Stomach (tissue), 9 donors: ENCODE data around the gene PLAGL2. TPM values are rescaled to one million over a fixed set of nuclear protein-coding genes. Genes with fewer than 3 reads are reported as not detected.
"Not testable (repeated sequence)": the region's sequence is repeated elsewhere in the genome, so short reads cannot be mapped to it uniquely, and the experiment has no call there.

Source experiments
- DNase-seq, 2 donors: peaks; one replicate each; pipeline versions ENCODE4 v3.0.0 to v3.0.0-alpha.2; 2013 to 2019
- H3K27ac ChIP-seq, 5 donors: fragments of 200-600 bp in 4 of 5; sonication (generic) in 4 of 5; one replicate each; pipeline ENCODE4 v1.5.1; 2013 to 2019; ENCODE audit warnings: mild to moderate bottlenecking in 1 of 5, moderate library complexity in 1 of 5
- H3K27me3 ChIP-seq, 3 donors: fragments of 200-600 bp; sonication (generic); one replicate each; pipeline ENCODE4 v1.5.1; 2017 to 2019; ENCODE audit warnings: mixed run types in 1 of 3
- H3K36me3 ChIP-seq, 4 donors: fragments of 200-600 bp; sonication (generic); 1 replicate in 3 of 4; 2 replicates in 1 of 4; pipeline ENCODE4 v1.5.1; 2016 to 2019
- H3K4me1 ChIP-seq, 4 donors: fragments of 200-600 bp; sonication (generic); one replicate each; pipeline ENCODE4 v1.5.1; 2016 to 2019
- H3K4me3 ChIP-seq, 4 donors: fragments of 200-600 bp; sonication (generic) in 3 of 4; one replicate each; pipeline ENCODE4 v1.5.1; 2016 to 2019; ENCODE audit warnings: mild to moderate bottlenecking in 1 of 4
- H3K9me3 ChIP-seq, 4 donors: fragments of 200-600 bp; sonication (generic); one replicate each; pipeline ENCODE4 v1.5.1; 2016 to 2019
- EP300 ChIP-seq: sonication (generic); formaldehyde crosslinking; IDR thresholded peaks from one replicate; pipeline ENCODE4 v1.6.1; 2017; ENCODE audit warnings: antibody characterized with exemption
- POLR2A ChIP-seq, 4 donors: fragments of 450-650 bp; IDR thresholded peaks; one replicate each; pipeline ENCODE4 v1.6.1; 2016; ENCODE audit warnings: antibody characterized with exemption in 4 of 4, control low read depth in 2 of 4, mild to moderate bottlenecking in 1 of 4, moderate library complexity in 1 of 4
- POLR2AphosphoS5 ChIP-seq, 3 donors: sonication (generic); formaldehyde crosslinking; IDR thresholded peaks; one replicate each; pipeline ENCODE4 v1.6.1; 2016; ENCODE audit warnings: antibody characterized with exemption in 3 of 3
- WGBS, 5 donors: extraction: QIAGEN DNeasy Blood & Tissue Kit in 3 of 5; methylation state at CpG; one replicate each; pipeline versions ENCODE4 v1.1.5 to v1.1.7; 2013 to 2018; 5-methylcytosine and 5-hydroxymethylcytosine counted together
- intact Hi-C: fragments of 100-400 bp; cut with DNase I; formaldehyde crosslinking; loops from one replicate; pipeline ENCODE4 v1.15.1; 2023; ENCODE audit warnings: low total_unique reads
- polyA plus RNA-seq, 3 donors: library from polyadenylated mRNA; stranded (reverse); fragments of 200-250 nt; gene quantifications; one replicate each; pipeline ENCODE4 v1.2.3, GENCODE V29; 2013
- total RNA-seq, 5 donors: library from RNA; depleted of rRNA; stranded (reverse); fragments of >200 nt; gene quantifications; one replicate each; pipeline versions ENCODE4 v1.1.0 to v1.2.3, GENCODE V29; 2014 to 2016
- TF ChIP-seq, protein P1 (sequence below), 7 experiments: fragments of 450-650 bp in 4 of 7; fragments of 200-600 bp in 3 of 7; sonication (generic) in 3 of 7; IDR thresholded peaks; one replicate each; pipeline ENCODE4 v1.5.1; 2016 to 2019; ENCODE audit warnings: antibody characterized with exemption in 7 of 7, control low read depth in 2 of 7, mild to moderate bottlenecking in 1 of 7
- donor health status: healthy with polysubstance abuse.
- donor health status: Bipolar disorder and iron deficiency.
- donor health status: healthy.

Gene PLAGL2
- total and polyA plus RNA-seq, 8 donors, result 1.8 to 20.0 (median 4.4) TPM

DNA sequence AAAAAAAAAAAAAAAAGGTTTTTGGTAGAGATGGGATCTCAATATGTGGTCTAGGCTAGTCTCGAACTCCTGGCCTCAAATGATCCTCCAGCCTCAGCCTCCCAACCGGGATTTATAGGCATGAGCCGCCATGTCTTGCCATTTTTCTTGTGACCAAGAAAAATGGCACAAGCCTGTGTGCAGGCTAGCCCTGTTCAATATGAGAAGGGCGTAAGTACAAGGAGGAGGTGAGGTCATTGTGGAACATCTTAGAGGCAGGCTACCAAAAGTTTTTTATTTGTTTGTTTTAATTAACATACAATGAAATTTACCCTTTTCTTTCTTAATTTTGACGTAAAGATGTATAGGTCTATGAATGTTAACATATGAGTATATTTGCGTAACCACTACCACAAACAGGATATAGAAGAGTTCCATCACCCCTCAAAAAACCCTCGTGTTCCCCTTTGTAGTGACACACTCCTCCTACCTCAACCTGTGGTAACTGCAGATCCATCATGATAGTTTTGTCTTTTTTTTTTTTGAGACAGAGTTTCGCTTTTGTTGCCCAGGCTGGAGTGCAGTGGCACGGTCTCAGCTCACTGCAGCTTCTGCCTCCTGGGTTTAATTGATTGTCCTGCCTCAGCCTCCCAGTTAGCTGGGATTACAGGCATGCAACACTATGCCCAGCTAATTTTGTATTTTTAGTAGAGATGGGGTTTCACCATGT, 41.6 kb upstream of the PLAGL2 start:
- intact Hi-C loops, result no loop called here
- no peaks in the 10 kb centered on the region for H3K4me1 ChIP-seq
- no peak overlapping the region for H3K4me3 ChIP-seq
- no peak for DNase-seq
- no peak overlapping the region for H3K27ac ChIP-seq
- TF ChIP-seq EP300 (no peak), POLR2A (IDR thresholded peaks at IDR 0.05) (no peak), POLR2AphosphoS5 (IDR thresholded peaks at IDR 0.05) (no peak)
- TF ChIP-seq, protein P1, sequence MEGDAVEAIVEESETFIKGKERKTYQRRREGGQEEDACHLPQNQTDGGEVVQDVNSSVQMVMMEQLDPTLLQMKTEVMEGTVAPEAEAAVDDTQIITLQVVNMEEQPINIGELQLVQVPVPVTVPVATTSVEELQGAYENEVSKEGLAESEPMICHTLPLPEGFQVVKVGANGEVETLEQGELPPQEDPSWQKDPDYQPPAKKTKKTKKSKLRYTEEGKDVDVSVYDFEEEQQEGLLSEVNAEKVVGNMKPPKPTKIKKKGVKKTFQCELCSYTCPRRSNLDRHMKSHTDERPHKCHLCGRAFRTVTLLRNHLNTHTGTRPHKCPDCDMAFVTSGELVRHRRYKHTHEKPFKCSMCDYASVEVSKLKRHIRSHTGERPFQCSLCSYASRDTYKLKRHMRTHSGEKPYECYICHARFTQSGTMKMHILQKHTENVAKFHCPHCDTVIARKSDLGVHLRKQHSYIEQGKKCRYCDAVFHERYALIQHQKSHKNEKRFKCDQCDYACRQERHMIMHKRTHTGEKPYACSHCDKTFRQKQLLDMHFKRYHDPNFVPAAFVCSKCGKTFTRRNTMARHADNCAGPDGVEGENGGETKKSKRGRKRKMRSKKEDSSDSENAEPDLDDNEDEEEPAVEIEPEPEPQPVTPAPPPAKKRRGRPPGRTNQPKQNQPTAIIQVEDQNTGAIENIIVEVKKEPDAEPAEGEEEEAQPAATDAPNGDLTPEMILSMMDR (IDR thresholded peaks at IDR 0.05), result no peak
- no peaks in the 10 kb centered on the region for H3K36me3 ChIP-seq
- 83 to 86% (median 84%) methylated on average over 9 of the region's 9 CpGs for WGBS, 5 donors
- no peaks in the 10 kb centered on the region for H3K27me3 ChIP-seq
- no peaks in the 10 kb centered on the region for H3K9me3 ChIP-seq

DNA sequence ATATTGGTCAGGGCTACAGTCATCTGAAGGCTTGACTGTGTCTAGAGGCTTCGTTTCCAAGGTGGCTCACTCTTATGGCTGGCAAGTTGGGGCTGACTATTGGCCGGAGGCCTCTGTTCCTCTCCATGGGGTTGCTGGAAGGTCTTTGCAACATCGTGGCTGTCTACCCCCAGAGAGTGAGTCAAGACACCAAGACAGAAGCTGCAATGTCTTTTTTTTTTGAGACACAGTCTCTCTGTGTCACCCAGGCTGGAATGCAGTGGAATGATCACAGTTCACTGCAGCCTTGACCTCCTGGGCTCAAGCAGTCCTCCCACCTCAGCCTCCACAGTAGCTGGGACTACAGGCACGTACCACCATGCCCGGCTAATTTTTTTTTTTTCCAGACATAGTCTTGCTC, 40.5 kb upstream of the PLAGL2 start:
- no peaks in the 10 kb centered on the region for H3K9me3 ChIP-seq
- no peak overlapping the region for H3K4me3 ChIP-seq
- DNase-seq, result no peak
- H3K4me1 ChIP-seq, result no peaks in the 10 kb centered on the region
- H3K27ac ChIP-seq, result no peak overlapping the region
- H3K27me3 ChIP-seq, result no peaks in the 10 kb centered on the region
- 82 to 94% (median 90%) methylated on average over 4 to 5 of the region's 5 CpGs for WGBS, 5 donors
- no peaks in the 10 kb centered on the region for H3K36me3 ChIP-seq
- TF ChIP-seq POLR2A (IDR thresholded peaks at IDR 0.05), result no peak
- no peak for TF ChIP-seq POLR2AphosphoS5 (IDR thresholded peaks at IDR 0.05)
- TF ChIP-seq, protein P1 (IDR thresholded peaks at IDR 0.05), result no peak
- no peak for TF ChIP-seq EP300
- intact Hi-C loops, result no loop called here

DNA sequence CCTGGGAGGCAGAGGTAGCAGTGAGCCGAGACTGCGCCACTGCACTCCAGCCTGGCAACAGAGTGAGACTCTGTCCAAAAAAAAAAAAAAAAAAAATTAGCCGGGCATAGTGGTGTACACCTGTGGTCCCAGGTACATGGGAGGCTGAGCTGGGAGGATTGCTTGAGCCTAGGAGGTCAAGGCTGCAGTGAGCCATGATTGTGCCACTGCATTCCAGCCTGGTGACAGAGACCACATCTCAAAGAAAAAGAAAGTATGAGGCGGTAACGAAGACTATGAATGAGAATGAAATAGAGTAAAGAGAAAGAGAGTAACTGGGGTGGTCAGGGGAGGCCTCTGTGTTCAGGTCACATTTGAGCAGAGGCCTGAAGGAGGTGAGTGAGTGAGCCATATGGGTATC, 38.7 kb upstream of the PLAGL2 start:
- intact Hi-C loops, H3K4me3 ChIP-seq, H3K36me3 ChIP-seq, H3K27ac ChIP-seq, H3K4me1 ChIP-seq, H3K9me3 ChIP-seq, DNase-seq, H3K27me3 ChIP-seq: not testable (repeated sequence)
- 87 to 100% (median 96%) methylated on average over 5 of the region's 5 CpGs for WGBS, 5 donors

DNA sequence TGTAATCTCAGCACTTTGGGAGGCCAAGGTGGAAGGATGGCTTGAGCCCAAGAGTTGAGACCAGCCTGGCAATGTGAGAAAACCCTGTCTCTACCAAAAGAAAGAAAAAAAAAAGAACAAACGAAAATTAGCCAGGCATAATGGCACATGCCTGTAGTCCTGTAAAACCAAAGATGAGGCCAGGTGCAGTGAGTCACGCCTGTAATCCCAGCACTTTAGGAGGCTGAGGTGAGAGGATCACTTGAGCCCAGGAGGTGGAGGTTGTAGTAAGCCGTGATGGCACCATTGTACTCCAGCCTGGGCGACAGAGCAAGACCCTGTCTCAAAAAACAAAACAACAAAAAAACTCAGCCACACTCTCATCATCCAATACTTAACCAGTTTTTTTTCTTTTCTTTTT, 37.4 kb upstream of the PLAGL2 start:
- WGBS, 5 donors, result 80 to 87% (median 82%) methylated on average over 4 of the region's 4 CpGs
- Histone ChIP-seq H3K27me3 (no peaks in the 10 kb centered on the region), H3K9me3 (no peaks in the 10 kb centered on the region), H3K4me1 (peaks cover 0 to 3% (median 0%) of the 10 kb centered on the region in 4 donors), H3K27ac (no peak overlapping the region), H3K4me3 (no peak overlapping the region), H3K36me3 (no peaks in the 10 kb centered on the region)
- no peak for TF ChIP-seq POLR2A (IDR thresholded peaks at IDR 0.05)
- no peak for TF ChIP-seq EP300
- TF ChIP-seq, protein P1 (IDR thresholded peaks at IDR 0.05), result no peak
- TF ChIP-seq POLR2AphosphoS5 (IDR thresholded peaks at IDR 0.05), result no peak
- DNase-seq, result no peak
- intact Hi-C loops, result no loop called here

DNA sequence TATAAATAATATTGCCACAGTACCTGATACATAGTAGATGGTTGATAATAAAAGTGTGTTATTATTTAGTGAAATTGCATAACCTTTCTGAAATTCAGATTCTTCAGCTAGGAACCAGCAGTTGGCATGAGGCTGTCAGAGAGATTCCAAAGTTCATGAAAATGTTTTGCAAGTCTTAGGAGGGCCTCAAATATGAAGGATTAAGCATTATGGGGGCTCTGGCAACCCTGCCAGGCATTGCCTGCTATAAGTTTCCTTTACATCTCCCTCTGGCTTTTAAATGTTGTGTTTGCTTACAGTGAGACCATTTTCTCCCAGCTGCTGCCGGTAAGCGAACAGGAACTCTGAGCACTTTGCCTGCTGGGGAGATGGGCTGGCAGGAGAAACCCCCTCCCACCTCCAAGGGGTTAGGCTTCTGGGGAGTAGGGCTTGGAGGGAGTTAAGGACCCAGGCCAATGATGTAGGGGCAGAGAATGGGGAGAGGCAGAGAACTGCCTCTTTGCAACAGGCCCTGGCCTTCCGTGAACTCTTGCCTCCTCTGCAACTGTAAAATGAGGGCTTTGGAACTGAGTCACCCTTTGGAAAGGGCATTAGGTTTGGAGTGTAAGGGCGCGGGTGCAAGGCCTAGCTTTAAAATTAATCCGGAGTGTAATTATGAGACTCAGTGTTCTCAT, 36.7 kb upstream of the PLAGL2 start:
- no peak for DNase-seq
- intact Hi-C loops, result no loop called here
- TF ChIP-seq POLR2AphosphoS5 (IDR thresholded peaks at IDR 0.05), result no peak
- TF ChIP-seq POLR2A (IDR thresholded peaks at IDR 0.05), result no peak
- TF ChIP-seq EP300, result no peak
- TF ChIP-seq, protein P1 (IDR thresholded peaks at IDR 0.05), result no peak
- no peaks in the 10 kb centered on the region for H3K36me3 ChIP-seq
- H3K9me3 ChIP-seq, result no peaks in the 10 kb centered on the region
- no peaks in the 10 kb centered on the region for H3K27me3 ChIP-seq
- 82 to 89% (median 85%) methylated on average over 6 of the region's 6 CpGs for WGBS, 5 donors
- H3K27ac ChIP-seq, result no peak overlapping the region
- H3K4me1 ChIP-seq, result peaks cover 0 to 4% (median 0%) of the 10 kb centered on the region in 4 donors
- no peak overlapping the region for H3K4me3 ChIP-seq
